GM23338 (cell line): ENCODE measurements around the gene CCDC102A.

Experiments
- CTCF ChIP-seq, 2 experiments: fragments of 200-600 bp in 1 of 2; sonication (generic) in 1 of 2; conservative IDR thresholded peaks; 2 replicates each; pipeline versions ENCODE4 v1.5.1 to v1.6.1; 2016 to 2017; ENCODE audit warnings: antibody characterized with exemption in 2 of 2, low read depth in 2 of 2, mild to moderate bottlenecking in 2 of 2, moderate library complexity in 1 of 2
- POLR2AphosphoS5 ChIP-seq: IDR thresholded peaks from 2 replicates; pipeline ENCODE4 v1.6.1; 2016; ENCODE audit warnings: antibody characterized with exemption, low read depth
- REST ChIP-seq: IDR thresholded peaks from one replicate; pipeline ENCODE4 v1.6.1; 2018; ENCODE audit warnings: antibody characterized with exemption; ENCODE audit not compliant: unreplicated experiment

- no peak for TF ChIP-seq POLR2AphosphoS5
- TF ChIP-seq CTCF (conservative IDR thresholded peaks at IDR 0.05; ENCODE audit: low read depth in 2 of 2) = no peak
- TF ChIP-seq REST = no peak
Observed at GRCh38 chr16:57513371-57514102, 22.8 kb downstream of the CCDC102A start.
